HUDEP-2 (cell line): ENCODE data around the gene SNX5.

ENCODE experiments used
- DNase-seq, 76 experiments: peaks; one replicate each; lab custom pipeline; 2025; ENCODE audit not compliant: unreplicated experiment in 76 of 76; lab: John Stamatoyannopoulos, UW

The SNX5 gene

DNA sequence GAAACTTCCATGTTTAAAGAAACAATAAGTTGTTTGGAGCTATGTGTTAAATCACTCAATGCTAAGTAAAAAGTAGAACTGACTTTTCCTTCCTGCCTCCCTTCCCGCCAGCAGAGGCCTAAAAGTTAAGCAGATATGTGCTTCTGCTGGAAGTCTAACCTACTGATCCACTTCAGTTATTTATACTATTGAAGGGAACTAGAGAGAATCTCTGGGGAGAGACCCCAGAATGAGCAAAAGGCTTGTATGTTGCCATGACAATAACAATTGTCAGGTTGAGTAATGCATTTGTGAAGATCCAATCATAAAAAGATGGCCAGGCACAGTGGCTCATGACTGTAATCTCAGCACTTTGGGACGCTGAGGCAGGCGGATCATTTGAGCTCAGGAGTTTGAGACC is 25.0 kb upstream of the SNX5 start:
- no peak for DNase-seq

DNA sequence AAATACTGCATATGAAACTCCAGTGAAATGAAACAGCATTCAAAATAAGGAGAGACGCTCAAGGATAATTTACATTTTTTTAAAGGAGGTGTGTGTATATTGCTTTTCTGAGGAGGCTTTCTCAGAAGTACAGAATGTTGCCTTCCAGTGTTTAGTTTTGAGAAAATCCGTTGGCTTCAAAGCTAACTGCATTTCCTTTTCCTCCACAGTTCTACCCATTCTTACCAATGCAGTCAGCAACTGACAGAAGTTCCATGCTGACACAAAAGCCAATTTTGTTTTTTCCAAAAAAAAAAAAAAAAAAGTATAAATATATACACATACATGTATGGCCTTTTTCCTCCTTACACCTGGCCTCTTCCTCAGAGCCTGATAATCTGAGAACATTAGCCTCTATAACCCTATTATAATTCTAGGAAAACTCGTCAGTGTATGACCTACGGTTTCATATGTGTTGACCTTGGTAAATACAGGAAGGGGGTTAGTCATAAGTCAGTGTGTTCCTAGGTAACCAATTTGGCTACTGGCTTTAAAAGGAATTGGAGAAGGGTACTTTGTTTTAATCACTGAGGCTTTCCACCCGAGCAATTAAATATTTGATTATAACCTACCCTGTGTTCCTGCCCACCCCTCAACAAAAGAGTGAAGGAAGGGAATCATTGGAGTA is 24.4 kb upstream of the SNX5 start:
- DNase-seq = no peak

DNA sequence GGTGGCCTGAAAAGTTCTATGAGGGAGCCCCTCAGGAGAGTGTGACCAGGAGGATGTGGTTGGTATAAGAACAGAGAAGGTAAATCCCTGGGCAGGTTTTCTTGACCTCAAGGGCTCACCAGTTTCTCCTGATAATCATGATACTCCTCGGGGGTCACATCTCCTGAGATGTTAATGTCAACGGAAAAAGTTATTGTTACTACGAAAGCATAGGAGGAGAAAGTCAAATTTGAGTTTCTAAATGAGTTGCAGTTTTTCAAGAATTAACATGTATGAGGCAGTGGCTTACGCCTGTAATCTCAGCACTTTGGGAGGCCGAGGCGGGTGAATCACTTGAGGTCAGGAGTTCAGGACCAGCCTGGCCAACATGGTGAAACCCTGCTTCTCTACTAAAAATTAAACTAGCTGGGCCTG is 23.6 kb upstream of the SNX5 start:
- no peak for DNase-seq

DNA sequence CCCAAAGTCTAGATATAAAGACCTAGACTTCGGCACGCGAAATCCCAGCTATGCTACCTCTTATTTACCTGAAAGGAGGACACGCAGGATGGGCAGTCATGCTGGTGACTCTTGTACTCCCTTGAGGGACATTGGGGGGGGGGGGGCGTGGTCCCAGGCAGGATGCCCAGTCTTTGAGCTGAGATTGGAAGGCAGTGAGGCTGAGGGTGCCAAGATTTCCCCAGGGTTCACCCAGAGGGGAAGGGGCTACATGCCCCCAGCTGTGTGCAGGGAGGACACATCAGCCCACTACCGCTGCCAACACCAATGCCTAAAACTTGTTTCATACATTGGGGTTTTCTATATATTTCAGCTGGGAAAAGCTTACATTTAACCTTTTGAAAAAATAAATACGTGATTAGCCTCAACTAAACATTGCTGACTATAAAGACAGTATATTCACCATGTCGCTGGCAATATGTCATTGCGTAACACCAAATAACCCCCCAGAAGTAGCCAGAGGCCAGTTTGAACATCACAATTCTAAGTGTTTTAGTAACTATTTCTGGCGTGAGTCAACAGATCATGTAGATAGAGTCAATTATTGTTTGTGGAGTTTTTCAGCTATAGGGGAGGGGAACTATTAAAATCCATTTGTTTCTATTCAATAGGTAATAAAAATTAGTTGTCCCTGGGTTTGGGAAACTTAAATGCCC is 21.8 kb upstream of the SNX5 start:
- no peak for DNase-seq

DNA sequence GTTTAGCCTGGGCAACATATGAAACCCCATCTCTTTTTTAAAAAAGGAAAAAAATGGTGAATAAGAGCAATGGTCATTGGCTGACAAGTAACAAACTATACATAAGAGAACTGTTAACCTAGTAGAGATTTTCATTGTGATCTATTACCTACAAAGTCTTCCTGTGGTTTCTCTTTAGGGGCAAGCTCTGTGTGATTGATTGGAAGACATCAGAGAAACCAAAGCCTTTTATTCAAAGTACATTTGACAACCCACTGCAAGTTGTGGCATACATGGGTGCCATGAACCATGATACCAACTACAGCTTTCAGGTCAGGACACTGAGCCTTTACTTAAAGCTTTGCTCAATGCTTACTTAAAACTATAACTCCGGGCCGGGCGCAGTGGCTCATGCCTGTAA is 19.4 kb upstream of the SNX5 start:
- no peak for DNase-seq

DNA sequence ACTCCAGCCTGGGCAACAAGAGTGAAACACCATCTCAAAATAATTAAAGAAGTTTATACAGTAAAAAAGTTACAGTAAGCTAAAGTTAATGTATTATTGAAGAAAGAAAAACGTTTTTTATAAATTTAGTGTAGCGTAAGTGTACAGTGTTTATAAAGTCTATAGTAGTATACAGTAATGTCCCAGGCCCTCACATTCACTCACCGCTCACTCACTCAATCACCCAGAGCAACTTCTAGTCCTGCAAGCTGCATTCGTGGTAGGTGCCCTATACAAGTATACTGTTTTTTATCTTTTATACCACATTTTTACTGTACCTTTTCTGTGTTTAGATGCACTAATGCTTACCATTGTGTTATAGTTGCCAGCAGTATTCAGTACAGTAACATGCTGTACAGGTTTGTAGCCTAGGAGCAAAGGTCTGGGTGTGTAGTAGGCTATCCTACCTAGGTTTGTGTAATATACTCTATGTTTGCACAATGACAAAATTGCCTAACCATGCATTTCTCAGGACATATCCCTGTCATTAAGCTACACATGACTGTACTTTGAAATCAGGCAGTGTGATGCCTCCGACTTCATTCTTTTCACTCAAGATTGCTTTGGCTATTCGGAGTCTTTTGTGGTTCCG is 16.9 kb upstream of the SNX5 start:
- no peak for DNase-seq

DNA sequence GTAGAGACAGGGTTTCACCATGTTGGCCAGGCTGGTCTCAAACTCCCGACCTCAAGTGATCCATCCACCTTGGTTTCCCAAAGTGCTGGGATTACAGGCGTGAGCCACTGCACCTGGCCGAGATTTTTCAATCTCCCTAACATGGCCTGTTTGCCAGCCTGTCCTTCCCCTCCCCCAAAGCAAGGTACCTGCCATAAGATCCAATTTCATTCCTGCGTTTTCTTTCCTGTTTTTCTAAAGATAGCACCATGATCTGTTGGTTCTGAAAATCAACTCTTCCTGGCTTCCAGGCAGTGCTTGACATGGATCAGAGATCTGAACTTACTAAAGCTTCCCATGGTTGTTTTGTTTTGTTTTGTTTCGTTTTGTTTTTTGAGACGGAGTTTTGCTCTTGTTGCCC is 7.7 kb upstream of the SNX5 start:
- DNase-seq = no peak

DNA sequence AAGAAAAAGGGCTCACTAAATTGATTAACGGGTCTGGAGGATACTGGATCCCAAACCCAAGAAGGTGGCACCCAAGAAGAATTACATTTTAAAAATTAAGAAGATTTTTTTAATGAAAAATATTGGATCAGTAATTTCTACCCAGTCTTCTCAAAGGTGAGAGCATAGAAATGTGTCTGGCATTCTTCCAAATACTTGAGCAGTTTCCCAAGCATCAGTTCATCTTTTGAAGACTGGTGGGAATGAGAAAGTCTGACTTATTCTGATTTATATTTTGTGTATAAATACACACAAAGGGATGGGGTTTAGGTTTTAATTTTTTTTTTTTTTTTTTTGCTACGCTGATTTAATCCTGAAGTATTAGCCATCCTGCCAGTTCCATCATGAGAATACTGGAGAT is 3.5 kb upstream of the SNX5 start:
- peak in 1 of 76 experiments; percentile 14 for DNase-seq

DNA sequence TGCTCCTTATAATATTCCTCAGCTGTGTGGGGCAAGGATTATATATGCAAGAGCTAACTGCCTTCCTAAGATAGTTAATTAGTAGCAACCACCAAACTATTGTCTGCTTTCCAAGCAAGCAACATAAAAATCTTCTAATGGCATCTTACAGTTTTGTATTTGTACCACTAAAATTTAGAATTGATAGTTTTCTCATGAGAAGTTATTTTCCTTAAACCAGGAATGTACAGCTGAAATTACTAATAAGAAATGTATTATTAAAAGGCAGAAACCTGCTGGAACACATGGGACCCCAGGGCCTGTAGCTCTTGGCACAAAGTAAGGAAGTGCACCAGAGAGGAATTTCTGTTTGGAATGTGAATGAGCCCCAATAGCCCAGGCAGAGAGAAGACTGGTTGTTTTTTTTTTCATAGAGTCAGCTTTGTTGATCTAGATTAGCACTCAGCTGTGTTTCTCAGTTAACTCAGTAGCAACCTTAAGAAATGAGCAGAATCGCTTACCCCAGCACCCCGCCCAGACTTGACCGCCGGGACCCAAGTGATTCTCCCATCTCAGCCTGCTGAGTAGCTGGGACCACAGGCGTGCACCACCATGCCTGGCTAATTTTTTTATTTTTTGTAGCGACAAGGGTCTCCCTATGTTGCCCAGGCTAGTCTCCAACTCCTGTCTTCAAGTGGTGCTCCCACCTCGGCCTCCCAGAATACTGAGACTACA is 2.9 kb upstream of the SNX5 start:
- peak in 42 of 76 experiments; percentile 6 to 59 (median 32) for DNase-seq

DNA sequence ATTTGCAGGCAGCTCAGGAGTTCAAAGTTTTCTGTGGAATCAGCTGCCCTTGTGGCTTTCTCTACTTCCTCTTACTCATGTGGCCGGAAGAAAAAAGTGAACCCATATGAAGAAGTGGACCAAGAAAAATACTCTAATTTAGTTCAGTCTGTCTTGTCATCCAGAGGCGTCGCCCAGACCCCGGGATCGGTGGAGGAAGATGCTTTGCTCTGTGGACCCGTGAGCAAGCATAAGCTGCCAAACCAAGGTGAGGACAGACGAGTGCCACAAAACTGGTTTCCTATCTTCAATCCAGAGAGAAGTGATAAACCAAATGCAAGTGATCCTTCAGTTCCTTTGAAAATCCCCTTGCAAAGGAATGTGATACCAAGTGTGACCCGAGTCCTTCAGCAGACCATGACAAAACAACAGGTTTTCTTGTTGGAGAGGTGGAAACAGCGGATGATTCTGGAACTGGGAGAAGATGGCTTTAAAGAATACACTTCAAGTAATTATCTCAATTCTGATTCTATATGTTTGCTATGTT is 1.4 kb upstream of the SNX5 start:
- peak in 28 of 76 experiments; percentile 5 to 65 (median 26) for DNase-seq

DNA sequence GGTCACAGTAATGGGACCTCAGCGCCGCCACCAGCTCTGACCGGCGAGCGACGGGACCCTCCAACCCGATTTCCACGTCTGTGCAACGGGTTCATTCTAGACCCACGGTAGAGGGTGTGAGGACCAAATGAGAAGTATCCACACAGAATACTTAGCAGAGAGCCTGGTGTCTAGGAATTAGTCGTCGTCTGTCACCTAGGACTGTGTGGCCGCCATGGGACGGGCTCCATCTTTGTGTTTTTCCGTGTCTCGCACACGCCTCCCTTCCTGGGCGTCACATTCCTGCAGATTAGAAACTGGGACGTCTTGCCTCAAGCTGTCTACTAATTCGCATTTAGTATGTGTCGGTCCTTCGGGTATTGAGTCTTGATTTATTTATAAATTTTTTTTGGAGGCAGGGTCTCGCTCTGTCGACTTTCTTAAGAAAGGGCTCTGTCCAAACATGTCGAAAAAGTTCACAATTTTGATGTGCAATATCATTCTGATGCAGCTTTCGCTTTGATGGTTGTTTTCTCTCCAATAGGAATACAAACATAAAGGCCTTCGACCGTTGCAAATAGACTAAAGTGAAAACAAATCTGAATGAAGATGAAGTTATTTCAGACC is 787 bp upstream of the SNX5 start:
- peak in 32 of 76 experiments; percentile 5 to 77 (median 40) for DNase-seq

DNA sequence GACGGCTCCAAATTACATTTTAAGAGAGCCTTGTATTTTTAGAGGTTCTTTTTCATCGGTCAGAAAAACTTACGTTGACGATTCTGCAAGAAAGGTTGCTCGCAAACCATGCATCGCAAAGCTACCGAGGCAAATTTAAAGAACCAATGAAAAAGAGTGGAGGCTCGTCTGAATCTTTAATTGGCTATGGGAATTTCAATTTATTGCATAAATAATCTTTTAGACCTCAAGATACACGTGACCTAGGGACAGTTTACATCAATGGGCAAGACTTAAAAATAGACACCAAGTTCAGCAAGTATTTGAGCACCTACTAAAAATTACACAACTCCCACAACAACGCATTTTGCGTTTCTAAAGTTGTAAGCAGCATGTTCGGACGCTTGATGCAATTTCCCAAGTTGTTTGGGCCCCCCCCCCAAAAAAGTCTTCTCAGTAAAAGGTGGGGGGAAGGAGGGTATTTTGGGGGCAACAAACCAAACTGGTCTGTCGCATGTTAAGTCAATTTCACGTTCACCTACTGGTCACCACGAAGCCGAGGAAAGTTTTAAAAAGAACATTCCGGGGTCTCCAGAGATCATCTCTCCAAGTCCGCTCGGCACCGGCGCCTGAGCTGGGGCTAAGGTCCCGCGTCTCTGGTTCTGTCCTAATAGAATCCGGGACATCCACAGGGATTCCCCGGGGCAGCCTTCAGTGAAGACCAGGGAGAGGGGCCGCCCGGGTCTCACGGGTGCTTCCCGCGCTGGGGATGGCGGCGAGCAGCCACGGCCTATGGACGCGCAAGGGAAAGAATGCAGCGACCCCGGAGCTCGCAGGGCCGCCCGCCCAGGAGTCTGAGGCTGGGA is 851 bp downstream of the SNX5 start:
- DNase-seq = peak in 12 of 76 experiments; percentile 11 to 59 (median 31)

DNA sequence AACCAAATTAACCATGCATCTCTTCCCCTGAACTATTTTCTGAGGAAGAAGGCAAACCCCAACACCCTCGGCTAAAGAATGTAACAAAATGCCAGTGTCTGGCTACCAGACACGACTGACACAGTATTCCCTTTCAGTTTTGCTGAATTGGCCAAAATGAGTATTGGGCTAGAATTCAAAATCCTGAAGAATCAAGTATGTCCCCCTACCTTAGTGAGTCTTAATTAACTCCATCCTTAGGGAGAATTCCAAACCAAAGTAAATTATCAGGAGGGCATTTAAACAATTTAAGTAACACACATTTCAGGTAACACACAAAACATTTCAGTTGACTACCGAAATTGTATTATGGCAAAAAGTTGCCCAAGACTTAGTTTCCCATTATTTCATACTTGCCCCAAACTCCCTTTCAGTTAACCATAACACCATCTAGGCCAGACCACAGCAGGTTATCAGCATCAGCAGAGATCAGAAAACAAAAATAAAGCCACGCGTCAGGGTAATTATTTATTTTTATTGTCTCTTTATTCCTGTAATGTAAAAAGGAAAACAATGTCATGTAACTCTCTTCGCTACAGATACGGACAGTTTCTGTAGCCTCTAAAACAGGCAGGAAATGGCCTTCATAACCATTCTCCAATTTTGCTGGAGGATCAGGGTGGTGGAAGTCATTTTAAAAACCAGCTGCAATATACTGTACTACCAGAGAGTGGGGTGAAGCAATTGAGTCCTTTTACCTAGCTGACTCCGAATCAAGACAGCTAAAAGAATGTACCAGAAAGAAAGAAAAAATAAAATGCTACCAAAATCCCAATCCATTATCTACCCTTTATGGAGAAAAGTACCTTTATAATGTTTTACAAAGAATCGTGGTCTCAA is 1.9 kb downstream of the SNX5 start:
- DNase-seq = peak in 22 of 76 experiments; percentile 11 to 61 (median 38)

DNA sequence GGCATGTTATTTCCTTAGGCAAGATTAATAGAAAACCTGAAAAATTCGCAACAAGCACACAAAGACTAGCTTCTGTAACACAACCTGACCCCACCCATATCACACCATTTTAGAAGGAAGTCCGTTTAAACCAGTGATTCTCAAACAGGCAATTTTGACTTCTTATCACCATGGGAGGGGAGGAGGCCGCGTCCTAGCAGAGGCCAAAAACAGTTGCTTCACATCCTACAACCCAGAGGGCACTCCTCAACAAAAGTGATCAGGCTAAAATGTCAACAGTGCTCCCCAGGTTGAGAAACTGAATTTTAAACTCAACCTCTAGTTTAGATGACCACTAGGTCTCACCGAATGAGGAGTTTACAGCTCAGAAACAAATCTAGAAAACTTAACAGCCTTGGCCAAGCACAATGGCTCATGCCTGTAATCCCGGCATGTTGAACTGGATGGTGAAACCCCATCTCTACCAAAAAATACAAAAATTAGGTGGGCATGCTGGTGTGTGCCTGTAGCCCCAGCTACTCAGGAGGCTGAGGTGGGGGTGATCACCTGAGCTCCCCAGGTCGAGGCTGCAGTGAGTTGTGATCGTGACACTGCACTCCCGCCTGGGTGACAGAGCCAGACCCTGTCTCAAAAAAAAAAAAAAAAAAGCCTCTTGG is 3.4 kb downstream of the SNX5 start:
- DNase-seq = peak in 63 of 76 experiments; percentile 12 to 82 (median 48)

DNA sequence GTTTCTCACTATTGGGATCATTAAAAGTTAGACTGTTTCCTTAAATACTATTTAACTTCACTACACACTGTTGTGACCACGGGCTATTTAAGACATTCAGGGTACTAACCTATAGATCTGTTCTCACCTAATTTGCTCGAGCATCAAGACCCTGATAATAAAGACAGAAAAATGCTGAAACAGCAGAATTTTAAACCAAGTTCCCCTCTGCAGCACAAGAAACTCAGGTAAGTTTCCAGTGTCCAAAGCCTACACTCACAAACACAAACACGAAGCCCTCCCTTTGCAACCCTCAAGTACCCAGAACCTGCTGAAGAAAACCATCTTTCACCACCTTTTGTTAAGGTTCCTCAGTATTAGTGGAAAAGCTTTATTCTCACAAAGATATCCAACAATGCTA is 4.0 kb downstream of the SNX5 start:
- DNase-seq = no peak

DNA sequence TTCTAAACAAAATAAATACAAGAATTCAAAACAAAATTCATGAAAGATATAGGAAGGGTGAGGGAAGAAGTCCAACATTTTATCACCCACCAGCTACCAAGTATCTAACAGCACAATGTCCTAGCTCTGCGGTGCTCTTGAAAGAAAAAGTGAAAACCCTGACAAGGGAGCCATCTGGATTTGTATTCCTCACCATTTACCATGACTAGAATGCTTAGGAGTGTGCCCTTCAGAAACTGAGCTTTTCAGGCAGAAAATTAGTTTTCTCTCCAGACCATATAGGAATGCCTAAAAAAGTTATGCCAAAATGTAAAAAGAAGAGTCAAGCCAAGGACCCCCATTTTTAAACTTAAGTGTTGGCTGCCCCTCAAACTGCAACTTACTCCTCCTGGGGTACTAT is 4.5 kb downstream of the SNX5 start:
- no peak for DNase-seq

DNA sequence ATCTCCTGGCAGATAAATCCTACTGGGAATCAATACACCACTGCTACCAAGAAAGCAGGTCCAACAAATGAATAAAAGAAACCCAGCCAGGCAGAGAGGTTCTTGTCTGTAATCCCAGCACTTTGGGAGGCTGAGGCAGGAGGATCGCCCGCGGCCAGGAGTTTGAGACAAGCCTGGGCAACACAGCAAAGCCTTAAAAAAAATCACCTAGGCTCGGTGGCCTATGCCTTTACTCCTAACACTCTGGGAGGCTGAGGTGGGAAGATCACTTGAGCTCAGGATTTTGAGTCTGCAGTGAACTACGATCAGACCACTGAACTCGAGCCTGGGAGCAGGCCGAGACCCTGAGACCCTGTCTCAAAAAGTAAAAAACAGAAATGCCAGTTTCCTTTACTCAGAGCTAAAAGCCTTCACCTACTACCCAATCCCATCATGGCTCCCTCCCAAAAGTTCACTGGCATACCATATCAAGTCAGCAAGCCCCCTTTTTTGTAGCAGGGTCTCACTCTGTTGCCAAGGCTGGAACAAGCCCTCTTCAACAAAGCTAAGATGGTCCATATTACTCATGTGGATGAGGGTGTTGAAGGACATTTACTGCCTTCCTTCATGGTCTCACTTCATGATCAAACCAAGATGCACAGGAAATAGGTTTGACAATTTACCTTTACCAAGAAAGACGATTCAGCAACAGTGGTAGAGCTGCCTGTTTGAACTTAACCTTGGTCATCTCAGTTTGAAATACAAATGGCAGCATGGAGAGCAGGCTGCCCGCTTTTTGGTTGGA is 5.3 kb downstream of the SNX5 start:
- DNase-seq = peak in 1 of 76 experiments; percentile 24

DNA sequence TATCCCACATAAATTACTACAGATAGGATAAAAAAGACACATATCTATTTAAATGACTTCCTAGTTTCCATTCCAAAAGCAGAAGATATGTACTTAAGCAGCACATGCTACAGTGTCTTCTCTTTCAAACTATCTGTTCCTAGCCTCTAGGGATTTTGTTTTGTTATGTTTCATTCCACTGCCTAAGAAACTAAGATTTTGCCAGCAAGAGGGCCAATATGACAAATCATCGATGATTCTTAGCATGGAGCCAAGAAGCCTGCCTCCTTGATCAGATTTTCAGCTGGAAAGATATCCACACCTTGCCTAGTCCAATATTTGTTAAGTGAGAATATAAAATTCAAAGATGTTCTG is 7.0 kb downstream of the SNX5 start:
- no peak for DNase-seq
